Left renal cortex interstitium (tissue), 4 donors: ENCODE measurements around the gene VPS18. TPM values are rescaled to one million over a fixed set of nuclear protein-coding genes. Genes with fewer than 3 reads are reported as not detected.

Experiments
- DNase-seq, 4 donors: peaks; one replicate each; pipeline ENCODE4 v3.0.0-alpha.2; 2013; ENCODE audit warnings: low read depth in 4 of 4, low spot score in 2 of 4, missing footprints in 1 of 4
- polyA plus RNA-seq, 4 donors: library from polyadenylated mRNA; unstranded; fragments of 120-200 nt; gene quantifications; one replicate each; pipeline ENCODE4 v1.2.1, GENCODE V29; 2013; ENCODE audit not compliant: insufficient read length in 4 of 4

The VPS18 gene
- polyA plus RNA-seq, 4 donors, result 16.8 to 19.9 (median 18.7) TPM

DNA sequence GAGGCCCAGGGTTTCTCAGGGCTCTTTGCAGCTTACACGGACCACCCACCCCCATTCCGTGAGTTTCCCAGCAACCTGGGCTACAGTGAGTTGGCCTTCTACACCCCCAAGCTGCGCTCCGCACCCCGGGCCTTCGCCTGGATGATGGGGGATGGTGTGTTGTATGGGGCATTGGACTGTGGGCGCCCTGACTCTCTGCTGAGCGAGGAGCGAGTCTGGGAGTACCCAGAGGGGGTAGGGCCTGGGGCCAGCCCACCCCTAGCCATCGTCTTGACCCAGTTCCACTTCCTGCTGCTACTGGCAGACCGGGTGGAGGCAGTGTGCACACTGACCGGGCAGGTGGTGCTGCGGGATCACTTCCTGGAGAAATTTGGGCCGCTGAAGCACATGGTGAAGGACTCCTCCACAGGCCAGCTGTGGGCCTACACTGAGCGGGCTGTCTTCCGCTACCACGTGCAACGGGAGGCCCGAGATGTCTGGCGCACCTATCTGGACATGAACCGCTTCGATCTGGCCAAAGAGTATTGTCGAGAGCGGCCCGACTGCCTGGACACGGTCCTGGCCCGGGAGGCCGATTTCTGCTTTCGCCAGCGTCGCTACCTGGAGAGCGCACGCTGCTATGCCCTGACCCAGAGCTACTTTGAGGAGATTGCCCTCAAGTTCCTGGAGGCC, 5.4 kb downstream of the VPS18 start:
- no peak for DNase-seq

DNA sequence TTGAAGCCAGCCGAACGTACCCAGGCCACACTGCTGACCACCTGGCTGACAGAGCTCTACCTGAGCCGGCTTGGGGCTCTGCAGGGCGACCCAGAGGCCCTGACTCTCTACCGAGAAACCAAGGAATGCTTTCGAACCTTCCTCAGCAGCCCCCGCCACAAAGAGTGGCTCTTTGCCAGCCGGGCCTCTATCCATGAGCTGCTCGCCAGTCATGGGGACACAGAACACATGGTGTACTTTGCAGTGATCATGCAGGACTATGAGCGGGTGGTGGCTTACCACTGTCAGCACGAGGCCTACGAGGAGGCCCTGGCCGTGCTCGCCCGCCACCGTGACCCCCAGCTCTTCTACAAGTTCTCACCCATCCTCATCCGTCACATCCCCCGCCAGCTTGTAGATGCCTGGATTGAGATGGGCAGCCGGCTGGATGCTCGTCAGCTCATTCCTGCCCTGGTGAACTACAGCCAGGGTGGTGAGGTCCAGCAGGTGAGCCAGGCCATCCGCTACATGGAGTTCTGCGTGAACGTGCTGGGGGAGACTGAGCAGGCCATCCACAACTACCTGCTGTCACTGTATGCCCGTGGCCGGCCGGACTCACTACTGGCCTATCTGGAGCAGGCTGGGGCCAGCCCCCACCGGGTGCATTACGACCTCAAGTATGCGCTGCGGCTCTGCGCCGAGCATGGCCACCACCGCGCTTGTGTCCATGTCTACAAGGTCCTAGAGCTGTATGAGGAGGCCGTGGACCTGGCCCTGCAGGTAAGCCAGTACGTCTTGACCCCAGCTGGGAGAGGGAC, 6.2 kb downstream of the VPS18 start:
- DNase-seq, result no peak

DNA sequence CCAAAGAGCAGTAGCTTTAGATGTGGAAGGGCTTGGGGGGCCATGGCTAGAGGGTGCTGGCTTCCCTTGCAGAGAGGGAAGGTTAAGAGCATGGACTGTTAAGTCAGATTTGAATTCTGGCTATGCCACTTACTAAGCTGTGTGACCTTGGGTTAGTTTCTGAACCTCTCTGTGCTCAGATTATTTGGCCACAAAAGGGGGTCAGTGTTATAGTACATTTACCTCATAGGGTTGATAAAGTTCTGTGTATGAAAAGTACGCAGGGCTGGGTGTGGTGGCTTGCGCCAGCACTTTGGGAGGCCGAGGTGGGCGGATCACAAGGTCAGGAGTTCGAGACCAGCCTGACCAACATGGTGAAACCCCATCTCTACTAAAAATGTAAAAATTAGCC, 6.8 kb downstream of the VPS18 start:
- DNase-seq, result no peak

DNA sequence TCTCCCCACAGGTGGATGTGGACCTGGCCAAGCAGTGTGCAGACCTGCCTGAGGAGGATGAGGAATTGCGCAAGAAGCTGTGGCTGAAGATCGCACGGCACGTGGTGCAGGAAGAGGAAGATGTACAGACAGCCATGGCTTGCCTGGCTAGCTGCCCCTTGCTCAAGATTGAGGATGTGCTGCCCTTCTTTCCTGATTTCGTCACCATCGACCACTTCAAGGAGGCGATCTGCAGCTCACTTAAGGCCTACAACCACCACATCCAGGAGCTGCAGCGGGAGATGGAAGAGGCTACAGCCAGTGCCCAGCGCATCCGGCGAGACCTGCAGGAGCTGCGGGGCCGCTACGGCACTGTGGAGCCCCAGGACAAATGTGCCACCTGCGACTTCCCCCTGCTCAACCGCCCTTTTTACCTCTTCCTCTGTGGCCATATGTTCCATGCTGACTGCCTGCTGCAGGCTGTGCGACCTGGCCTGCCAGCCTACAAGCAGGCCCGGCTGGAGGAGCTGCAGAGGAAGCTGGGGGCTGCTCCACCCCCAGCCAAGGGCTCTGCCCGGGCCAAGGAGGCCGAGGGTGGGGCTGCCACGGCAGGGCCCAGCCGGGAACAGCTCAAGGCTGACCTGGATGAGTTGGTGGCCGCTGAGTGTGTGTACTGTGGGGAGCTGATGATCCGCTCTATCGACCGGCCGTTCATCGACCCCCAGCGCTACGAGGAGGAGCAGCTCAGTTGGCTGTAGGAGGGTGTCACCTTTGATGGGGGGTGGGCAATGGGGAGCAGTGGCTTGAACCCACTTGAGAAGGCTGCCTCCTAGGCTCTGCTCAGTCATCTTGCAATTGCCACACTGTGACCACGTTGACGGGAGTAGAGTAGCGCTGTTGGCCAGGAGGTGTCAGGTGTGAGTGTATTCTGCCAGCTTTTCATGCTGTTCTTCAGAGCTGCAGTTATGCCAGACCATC, 8.6 kb downstream of the VPS18 start:
- no peak for DNase-seq

DNA sequence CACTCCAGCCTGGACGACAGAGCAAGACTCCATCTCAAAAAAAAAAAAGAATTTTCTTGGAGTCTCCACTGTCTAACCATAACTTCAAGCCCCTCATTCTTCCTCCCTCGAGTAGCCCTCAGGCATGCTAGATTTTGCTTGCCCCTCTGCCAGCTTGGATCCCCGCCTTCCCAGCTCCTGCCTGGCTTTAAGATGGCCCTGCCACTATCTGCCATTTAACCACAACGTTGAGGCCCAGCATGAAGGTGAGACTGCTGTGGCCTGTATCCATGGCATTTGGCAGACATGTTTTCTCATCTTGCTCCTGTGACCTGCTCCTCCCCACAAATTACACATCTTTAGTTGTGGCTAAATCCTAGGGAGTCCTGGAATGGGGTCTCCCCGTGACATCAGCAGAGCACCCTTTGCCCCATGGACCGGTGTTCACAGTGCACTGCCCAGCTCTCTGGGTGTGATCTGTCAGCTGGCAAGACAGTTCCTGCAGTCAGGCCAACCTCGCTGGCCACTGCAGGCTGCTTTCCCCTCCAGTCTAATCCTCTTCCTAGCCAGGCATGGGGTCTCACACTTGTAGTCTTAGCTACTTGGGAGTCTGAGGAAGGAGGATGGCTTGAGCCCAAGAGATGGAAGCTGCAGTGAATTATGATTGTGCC, 10.4 kb downstream of the VPS18 start:
- no peak for DNase-seq

DNA sequence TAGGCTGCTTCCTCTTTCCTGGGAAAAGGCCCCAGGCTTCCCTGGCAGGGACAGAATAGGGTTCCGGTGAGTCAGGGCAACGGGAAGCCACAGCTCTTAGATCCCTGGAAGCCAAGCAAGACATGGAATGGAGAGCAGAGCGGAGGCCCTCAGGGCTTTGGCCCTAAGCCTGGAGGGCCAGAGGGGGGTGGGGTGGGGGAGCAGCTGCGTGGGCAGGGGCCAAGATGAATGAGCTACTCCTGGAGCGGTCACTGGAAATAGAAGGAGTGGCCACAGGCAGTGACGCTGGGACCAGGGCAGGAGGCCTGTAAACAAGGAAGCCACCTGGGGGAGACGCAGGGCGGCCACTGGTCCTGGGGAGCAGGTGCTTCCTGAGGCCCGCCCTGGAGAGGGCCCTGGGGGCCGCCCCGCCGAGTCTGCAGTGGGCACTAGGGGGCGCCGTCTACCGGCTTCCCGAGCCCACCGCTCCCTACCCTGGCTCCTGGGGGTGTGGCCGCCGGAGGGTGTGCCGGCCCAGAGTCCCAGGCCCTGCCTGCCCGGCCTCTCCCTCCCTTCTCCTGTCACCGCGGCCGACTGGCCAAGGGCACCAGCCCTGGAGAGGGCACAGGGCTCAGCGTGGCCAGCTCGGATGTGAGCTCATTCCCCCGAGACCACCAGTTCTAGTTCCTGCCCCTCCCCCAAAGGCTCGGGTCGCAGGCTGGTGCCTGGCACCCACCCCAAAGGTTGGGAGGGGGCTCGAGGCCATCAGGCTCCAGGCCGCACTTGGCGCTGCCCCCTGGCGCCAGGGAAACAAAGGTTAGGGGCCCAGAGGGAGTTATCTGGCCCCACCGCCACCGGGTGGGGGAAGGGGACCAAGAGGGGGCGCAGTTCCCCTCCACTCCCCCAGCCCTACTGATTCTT, 12.1 kb downstream of the VPS18 start:
- no peak for DNase-seq

DNA sequence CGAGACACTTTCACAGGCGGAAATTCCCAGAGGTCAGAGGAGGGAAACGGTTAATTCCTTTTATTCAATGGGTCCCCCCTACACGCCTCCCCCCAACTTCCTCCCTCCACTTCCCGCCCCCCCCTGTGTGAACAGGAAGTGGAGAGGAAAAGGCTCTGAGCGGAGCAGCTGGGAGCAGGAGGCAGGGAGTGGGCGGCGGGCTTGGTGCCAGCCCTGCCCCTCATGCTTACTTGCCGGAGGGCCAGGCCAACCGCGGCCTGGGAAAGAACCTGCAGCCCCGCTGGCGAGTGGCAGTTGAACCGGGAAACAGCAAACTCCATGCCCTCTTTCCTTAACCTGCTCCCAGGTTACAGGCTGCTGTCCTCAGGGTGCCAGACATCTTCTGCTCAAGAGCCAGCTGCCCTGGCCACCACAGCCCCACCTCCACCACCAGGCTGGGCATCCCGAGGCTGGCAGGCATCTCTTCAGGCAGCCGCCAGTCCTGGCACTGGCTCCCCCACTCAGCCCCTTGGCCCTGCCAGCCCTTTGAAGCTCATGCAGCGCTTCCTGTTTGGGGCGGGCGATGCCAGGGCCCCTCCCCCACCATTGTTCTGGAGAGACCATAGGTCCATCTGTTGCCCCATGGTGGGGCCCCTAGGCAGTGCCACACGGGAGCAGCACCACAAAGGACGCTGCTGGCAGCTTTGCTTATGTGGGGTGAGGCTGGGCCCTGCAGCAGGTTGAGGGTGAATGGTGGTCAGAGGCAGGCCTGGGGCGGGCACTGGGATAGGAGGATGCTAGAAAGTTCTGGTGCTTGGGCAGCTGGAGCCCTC, 12.9 kb downstream of the VPS18 start:
- DNase-seq, result no peak

DNA sequence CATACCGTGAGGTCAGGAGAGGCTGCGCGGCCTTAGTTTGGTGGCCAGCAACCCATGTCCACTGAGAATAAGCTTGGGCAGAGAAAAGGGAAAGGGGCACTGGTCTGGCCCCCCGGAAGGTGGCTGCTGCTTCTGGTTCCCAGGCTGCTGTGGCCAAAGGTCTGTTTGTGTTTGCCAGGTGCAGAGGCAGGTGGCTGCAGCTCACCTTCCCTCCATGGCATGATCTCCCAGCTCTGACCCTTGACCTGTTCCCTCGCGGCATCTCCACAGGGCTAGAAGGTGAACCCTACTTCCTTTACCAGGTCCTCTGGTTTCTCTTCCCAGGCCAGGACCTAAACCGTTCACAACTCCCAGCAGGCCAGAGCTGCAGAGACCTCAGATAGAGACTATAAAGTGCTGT, 13.8 kb downstream of the VPS18 start:
- no peak for DNase-seq

DNA sequence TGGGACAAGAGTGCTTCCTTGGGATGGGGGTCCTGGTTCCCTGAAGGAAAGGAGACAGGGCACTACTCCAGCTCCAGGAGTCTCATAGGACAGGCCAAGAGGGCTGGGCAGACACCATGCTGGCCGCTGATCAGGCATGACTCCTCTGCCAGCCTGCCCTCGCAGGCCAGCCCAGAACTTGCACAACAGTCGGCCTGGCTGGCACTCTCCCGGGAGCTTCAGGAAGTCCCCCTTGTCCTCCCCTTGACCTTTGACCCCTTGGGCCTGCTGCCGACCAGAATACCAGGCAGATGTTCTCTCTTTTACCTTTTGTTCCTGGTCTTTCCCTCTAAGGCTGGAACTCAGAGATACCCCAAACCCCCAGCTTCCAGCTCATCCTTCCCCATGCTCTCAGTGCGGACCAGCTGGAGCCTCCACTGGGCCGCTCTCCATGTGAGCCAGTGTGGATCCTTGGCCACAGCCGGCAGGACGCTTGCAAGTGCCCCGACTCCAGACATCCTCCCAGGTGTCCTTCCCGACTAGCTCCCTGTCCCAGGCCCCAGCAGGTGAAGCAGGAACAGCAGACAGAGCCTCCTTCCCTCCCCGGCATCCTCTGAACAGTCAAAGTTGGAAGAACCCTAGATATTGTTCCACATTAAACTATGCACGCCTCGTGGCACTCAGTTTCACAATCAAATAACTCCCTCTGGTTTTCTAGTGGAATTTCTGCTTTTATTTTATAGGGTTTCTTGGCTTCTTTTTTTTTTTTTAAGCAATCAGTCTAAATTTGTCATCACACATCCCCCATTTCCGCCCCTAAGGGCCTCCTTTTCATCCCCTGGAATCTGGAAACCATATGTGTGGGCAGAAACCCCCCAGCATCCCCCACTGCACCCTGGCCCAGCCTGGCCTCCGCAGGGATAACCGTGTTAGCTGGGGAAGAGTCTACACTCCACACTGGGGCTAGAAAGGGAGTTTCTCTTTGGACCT, 15.7 kb downstream of the VPS18 start:
- no peak for DNase-seq

DNA sequence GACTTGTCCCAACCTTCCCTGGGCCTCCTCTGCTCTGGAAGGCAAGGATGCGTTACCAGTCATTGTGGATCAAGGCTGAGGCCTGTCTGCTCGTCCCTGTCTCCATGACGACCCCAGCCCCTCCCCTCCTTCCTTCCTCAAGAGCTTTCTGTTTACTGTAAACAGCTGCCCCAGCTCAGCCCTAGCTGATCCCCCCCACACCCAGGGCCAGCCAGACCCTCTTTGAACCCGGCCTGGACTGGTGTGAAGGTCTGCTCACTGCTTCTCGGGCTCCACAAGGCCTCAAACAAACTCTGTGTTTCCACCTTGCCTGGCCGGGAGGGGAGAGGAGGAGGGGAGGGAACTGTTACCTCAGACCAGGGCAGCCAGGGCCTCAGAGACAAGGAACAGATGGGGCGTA, 16.9 kb downstream of the VPS18 start:
- peak in 1 of 4 donors; percentile 71 for DNase-seq

DNA sequence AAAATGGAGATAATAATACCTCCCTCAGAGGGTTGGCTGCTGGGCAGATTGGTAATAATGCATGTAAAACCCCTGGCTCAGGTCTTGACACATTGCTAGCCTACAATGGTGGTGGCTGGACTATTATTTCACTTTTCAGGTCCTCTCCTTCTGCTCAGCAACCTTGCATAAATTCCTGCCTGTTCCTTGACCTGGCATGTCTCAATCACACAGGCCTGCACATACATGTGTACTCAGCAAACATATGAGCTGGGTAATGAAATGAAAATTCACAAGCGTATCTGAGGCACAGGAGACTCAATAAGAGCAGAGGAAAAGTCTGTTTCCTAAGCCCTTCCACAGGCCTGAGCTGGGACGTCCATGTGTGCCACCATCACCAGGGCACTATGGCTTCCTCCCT, 17.4 kb downstream of the VPS18 start:
- DNase-seq, result no peak

DNA sequence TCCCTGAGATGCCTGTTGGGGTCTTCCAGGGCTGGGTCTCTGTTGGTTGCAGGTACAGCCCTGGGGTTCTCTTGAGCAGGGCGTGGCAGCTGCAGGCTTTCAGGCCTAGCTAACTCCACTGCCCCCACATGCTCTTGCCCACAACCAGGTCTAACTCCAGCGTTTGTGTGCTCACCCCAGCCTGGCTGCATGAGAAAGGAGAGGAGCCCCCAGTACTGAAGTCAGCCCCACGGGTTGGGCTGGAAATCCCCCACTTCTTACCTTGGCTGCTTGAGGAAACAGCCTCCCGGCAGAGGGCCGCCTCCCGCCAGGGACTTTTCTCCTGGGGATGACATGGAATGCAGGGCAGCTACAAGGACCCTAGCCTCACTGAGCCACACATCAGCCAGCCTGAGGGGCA, 18.2 kb downstream of the VPS18 start:
- DNase-seq, result no peak

DNA sequence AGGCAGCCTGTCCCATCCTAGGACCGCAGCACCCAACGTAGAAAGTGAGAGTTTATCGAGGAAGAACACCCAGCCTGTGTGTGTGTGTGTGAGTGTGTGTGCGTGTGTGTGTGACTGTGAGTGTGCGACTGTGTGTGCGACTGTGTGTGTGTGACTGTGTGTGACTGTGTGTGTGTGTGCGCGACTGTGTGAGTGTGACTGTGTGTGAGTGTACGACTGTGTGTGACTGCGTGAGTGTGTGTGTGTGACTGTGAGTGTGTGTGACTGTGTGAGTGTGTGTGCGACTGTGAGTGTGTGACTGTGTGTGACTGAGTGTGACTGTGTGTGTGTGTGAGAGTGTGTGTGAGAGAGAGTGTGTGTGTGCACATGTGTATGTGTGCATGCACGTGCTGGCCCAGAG, 19.8 kb downstream of the VPS18 start:
- no peak for DNase-seq

DNA sequence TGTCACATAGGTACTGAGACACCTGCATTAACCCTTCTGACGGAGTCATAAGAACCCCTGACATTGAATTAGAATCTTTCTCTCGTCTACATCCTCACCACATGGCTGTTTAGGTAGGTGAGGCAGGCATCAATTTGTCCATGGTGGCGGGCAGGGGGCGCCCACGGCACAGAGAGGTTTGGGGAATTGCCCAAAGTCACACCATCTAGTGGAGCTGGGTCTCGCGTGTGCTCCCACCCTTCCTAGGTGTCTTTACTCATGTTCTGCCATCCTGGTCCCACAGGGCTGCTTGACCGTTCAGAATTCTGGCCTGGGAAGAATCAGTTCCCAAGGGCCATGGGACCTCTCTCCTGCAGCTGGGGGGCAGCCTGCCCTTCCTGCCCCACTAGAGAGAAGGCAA, 20.2 kb downstream of the VPS18 start:
- DNase-seq, result no peak

DNA sequence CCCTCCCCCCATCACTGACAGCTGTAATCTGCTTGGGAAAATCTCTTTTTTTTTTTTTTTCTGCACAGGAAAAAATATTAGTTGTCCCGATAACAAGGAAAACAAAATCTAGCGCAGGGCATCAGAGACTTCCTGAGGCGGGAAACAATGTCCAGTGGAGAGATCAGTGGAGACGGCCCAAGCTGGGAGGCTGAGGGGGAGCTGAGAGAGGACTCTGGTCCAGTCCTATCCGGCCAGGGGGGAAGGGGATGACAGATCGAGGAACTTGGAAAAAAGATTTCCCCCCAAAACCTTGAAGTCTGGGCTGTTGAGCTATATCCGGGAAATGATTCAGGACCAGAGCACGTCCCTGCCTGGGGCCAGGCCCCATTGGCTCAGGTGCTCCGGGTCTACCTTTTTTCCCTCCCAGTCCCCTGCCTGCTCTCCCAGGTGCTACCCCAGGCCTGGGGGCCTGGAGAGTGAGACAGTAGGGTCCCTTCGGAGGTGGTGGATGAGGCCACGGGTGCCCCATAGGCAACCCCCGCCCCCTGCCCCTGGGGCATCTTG, 20.9 kb downstream of the VPS18 start:
- no peak for DNase-seq

DNA sequence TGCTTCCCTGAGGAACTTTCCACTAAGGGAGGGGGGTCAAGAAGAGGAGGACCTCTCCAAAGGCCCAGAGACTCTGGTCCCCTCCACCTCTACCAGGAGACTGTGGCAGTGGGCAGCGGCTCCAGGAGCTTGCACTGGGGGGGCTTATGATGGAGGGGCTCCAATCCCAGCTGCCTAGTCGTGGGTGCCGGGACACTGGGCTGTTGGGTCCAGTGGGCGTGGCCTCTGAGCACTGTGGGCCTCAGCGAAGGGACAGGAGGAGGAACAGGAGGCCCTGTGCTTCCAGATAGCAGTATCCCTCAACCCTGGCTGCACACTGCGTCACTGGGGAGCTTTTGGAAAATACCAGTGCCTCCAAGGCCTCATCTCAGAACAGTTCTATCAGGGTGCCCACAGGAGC, 21.4 kb downstream of the VPS18 start:
- DNase-seq, result no peak

DNA sequence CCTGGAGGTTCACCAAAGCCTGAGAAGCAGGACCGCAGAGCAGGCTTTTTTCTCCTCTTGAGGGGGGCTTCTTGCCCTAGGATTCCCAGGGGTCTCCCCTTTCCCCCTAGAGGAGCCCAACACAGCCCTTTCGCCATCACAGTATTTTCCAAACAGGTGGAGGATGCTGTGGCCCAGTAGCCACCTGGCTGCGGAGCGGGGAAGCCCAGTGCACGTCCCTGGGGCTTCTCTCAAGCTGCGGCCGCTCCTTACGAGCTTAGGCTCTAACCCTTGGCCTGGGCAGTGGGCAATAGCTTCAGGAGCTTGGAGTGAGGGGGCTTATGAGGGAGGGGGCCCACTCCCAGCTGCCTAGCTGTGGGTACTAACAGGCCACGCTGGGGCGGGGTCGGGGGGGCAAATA, 23.3 kb downstream of the VPS18 start:
- DNase-seq, result no peak
